Stimulated activated naive CD8-positive, alpha-beta T cell treated with anti-CD3 and anti-CD28 coated beads, Interleukin-15, Interleukin-2, amounts not matched to agents 100 ng/mL and 50 ng/mL, for 24 hours (primary cell): ENCODE results near the gene IGF2BP2.
"Not testable (repeated sequence)": the region's sequence is repeated elsewhere in the genome, so short reads cannot be mapped to it uniquely, and the experiment has no call there.

Source experiments
- H3K27ac Mint-ChIP-seq: one replicate; pipeline ENCODE4 v1.8.0; 2021; ENCODE audit warnings: mild to moderate bottlenecking, mixed read lengths
- H3K27me3 Mint-ChIP-seq: one replicate; pipeline ENCODE4 v1.8.0; 2021; ENCODE audit warnings: mixed read lengths
- H3K36me3 Mint-ChIP-seq: one replicate; pipeline ENCODE4 v1.8.0; 2021; ENCODE audit warnings: low read depth, mixed read lengths
- H3K4me1 Mint-ChIP-seq: one replicate; pipeline ENCODE4 v1.8.0; 2021; ENCODE audit warnings: low read depth, mixed read lengths
- H3K4me3 Mint-ChIP-seq: one replicate; pipeline ENCODE4 v1.8.0; 2021; ENCODE audit warnings: mild to moderate bottlenecking, mixed read lengths
- H3K9me3 Mint-ChIP-seq: one replicate; pipeline ENCODE4 v1.8.0; 2021; ENCODE audit warnings: mixed read lengths

The IGF2BP2 gene

GRCh38 chr3:185655426-185656320, 169.2 kb downstream of the IGF2BP2 start:
- Mint-ChIP-seq H3K4me1 (no peaks in the 10 kb centered on the region), H3K9me3 (no peaks in the 10 kb centered on the region), H3K27me3 (no peaks in the 10 kb centered on the region), H3K27ac (no peak overlapping the region), H3K36me3 (no peaks in the 10 kb centered on the region), H3K4me3 (no peak overlapping the region)

- Mint-ChIP-seq H3K9me3 (no peaks in the 10 kb centered on the region), H3K27me3 (no peaks in the 10 kb centered on the region), H3K4me3 (no peak overlapping the region), H3K4me1 (no peaks in the 10 kb centered on the region), H3K36me3 (no peaks in the 10 kb centered on the region), H3K27ac (no peak overlapping the region)
These were observed 170.1 kb downstream of the IGF2BP2 start for GRCh38 chr3:185654758-185655145.

- H3K4me3 Mint-ChIP-seq, result no peak overlapping the region
- no peaks in the 10 kb centered on the region for H3K27me3 Mint-ChIP-seq
- H3K36me3 Mint-ChIP-seq, result no peaks in the 10 kb centered on the region
- no peaks in the 10 kb centered on the region for H3K9me3 Mint-ChIP-seq
- no peaks in the 10 kb centered on the region for H3K4me1 Mint-ChIP-seq
- H3K27ac Mint-ChIP-seq, result no peak overlapping the region
These were observed 170.7 kb downstream of the IGF2BP2 start for GRCh38 chr3:185653949-185654757.

GRCh38 chr3:185651971-185652370, 172.9 kb downstream of the IGF2BP2 start:
- H3K36me3 Mint-ChIP-seq, result no peaks in the 10 kb centered on the region
- no peaks in the 10 kb centered on the region for H3K27me3 Mint-ChIP-seq
- no peaks in the 10 kb centered on the region for H3K4me1 Mint-ChIP-seq
- no peak overlapping the region for H3K4me3 Mint-ChIP-seq
- no peaks in the 10 kb centered on the region for H3K9me3 Mint-ChIP-seq
- no peak overlapping the region for H3K27ac Mint-ChIP-seq

GRCh38 chr3:185649414-185649813, 175.4 kb downstream of the IGF2BP2 start:
- Mint-ChIP-seq H3K27me3 (peaks cover 2% of the 10 kb centered on the region), H3K4me3 (no peak overlapping the region), H3K9me3 (no peaks in the 10 kb centered on the region), H3K4me1 (no peaks in the 10 kb centered on the region), H3K27ac (no peak overlapping the region), H3K36me3 (no peaks in the 10 kb centered on the region)

- Mint-ChIP-seq H3K4me3 (no peak overlapping the region), H3K27me3 (peaks cover 2% of the 10 kb centered on the region), H3K36me3 (no peaks in the 10 kb centered on the region)
These were observed 176.4 kb downstream of the IGF2BP2 start for GRCh38 chr3:185648396-185648795.

GRCh38 chr3:185647880-185648210, 177.0 kb downstream of the IGF2BP2 start:
- Mint-ChIP-seq H3K27ac (no peak overlapping the region), H3K4me1 (no peaks in the 10 kb centered on the region), H3K4me3 (no peak overlapping the region)

More at GRCh38 chr3:185648396-185648795, 176.4 kb downstream of the IGF2BP2 start:
- no peak overlapping the region for H3K27ac Mint-ChIP-seq
- H3K9me3 Mint-ChIP-seq, result no peaks in the 10 kb centered on the region
- no peaks in the 10 kb centered on the region for H3K4me1 Mint-ChIP-seq

GRCh38 chr3:185647134-185647879, 177.5 kb downstream of the IGF2BP2 start:
- Mint-ChIP-seq H3K4me1 (no peaks in the 10 kb centered on the region), H3K27me3 (peaks cover 2% of the 10 kb centered on the region), H3K4me3 (no peak overlapping the region), H3K9me3 (no peaks in the 10 kb centered on the region), H3K27ac (no peak overlapping the region), H3K36me3 (no peaks in the 10 kb centered on the region)

More at GRCh38 chr3:185647880-185648210, 177.0 kb downstream of the IGF2BP2 start:
- no peaks in the 10 kb centered on the region for H3K9me3 Mint-ChIP-seq
- H3K27me3 Mint-ChIP-seq, result peaks cover 2% of the 10 kb centered on the region
- H3K36me3 Mint-ChIP-seq, result no peaks in the 10 kb centered on the region

- H3K27me3 Mint-ChIP-seq, result peaks cover 2% of the 10 kb centered on the region
- no peaks in the 10 kb centered on the region for H3K9me3 Mint-ChIP-seq
- H3K27ac Mint-ChIP-seq, result no peak overlapping the region
- H3K4me3 Mint-ChIP-seq, result no peak overlapping the region
- no peaks in the 10 kb centered on the region for H3K36me3 Mint-ChIP-seq
- no peaks in the 10 kb centered on the region for H3K4me1 Mint-ChIP-seq
These were observed 178.3 kb downstream of the IGF2BP2 start for GRCh38 chr3:185646382-185647133.

- no peaks in the 10 kb centered on the region for H3K36me3 Mint-ChIP-seq
- no peaks in the 10 kb centered on the region for H3K9me3 Mint-ChIP-seq
- H3K4me1 Mint-ChIP-seq, result no peaks in the 10 kb centered on the region
- H3K27me3 Mint-ChIP-seq, result peaks cover 2% of the 10 kb centered on the region
- H3K4me3 Mint-ChIP-seq, result no peak overlapping the region
- H3K27ac Mint-ChIP-seq, result no peak overlapping the region
These were observed 179.1 kb downstream of the IGF2BP2 start for GRCh38 chr3:185645596-185646381.

GRCh38 chr3:185645191-185645590, 179.7 kb downstream of the IGF2BP2 start:
- not testable (repeated sequence) for H3K4me3 Mint-ChIP-seq, H3K4me1 Mint-ChIP-seq, H3K36me3 Mint-ChIP-seq, H3K27ac Mint-ChIP-seq, H3K27me3 Mint-ChIP-seq, H3K9me3 Mint-ChIP-seq

GRCh38 chr3:185640308-185640707, 184.5 kb downstream of the IGF2BP2 start:
- no peak overlapping the region for H3K27ac Mint-ChIP-seq
- no peak overlapping the region for H3K4me3 Mint-ChIP-seq
- H3K27me3 Mint-ChIP-seq, result no peaks in the 10 kb centered on the region
- H3K36me3 Mint-ChIP-seq, result no peaks in the 10 kb centered on the region
- H3K9me3 Mint-ChIP-seq, result no peaks in the 10 kb centered on the region
- H3K4me1 Mint-ChIP-seq, result peaks cover 3% of the 10 kb centered on the region

- H3K4me3 Mint-ChIP-seq, result no peak overlapping the region
- H3K27ac Mint-ChIP-seq, result no peak overlapping the region
- H3K36me3 Mint-ChIP-seq, result no peaks in the 10 kb centered on the region
- no peaks in the 10 kb centered on the region for H3K9me3 Mint-ChIP-seq
- H3K27me3 Mint-ChIP-seq, result no peaks in the 10 kb centered on the region
- H3K4me1 Mint-ChIP-seq, result peaks cover 7% of the 10 kb centered on the region
These were observed 185.1 kb downstream of the IGF2BP2 start for GRCh38 chr3:185639632-185640206.
